Omental fat pad (tissue), 4 donors: ENCODE data around the gene MAP2K7. TPM values are rescaled to one million over a fixed set of nuclear protein-coding genes. Genes with fewer than 3 reads are reported as not detected.
A peak's percentile ranks its signal among the peaks of the same experiment; 100 is the strongest.
"Not testable (repeated sequence)": the region's sequence is repeated elsewhere in the genome, so short reads cannot be mapped to it uniquely, and the experiment has no call there.

Source experiments
- ATAC-seq: fragments of 150-250 bp; one replicate; pipeline ENCODE4 v1.9.1; 2016; ENCODE audit warnings: mild to moderate bottlenecking, moderate library complexity; ENCODE audit not compliant: low FRiP score
- DNase-seq: peaks from one replicate; pipeline ENCODE4 v3.0.0-alpha.2; 2019; ENCODE audit warnings: low spot score
- CTCF ChIP-seq, 3 donors: fragments of 450-650 bp; IDR thresholded peaks; one replicate each; pipeline ENCODE4 v1.5.1; 2016 to 2017; ENCODE audit warnings: antibody characterized with exemption in 3 of 3, mild to moderate bottlenecking in 3 of 3, moderate library complexity in 2 of 3
- total RNA-seq, 4 donors: library from RNA; depleted of rRNA; stranded (reverse); fragments of >200 nt; gene quantifications; one replicate each; pipeline ENCODE4 v1.1.0, GENCODE V29; 2016

Gene MAP2K7
- total RNA-seq, 4 donors from 2014 or later, result 12.9 to 13.7 (median 13.6) TPM

GRCh38 chr19:7887408-7888144 is 16.1 kb upstream of the MAP2K7 start:
- TF ChIP-seq CTCF (IDR thresholded peaks at IDR 0.05), result no peak
- ATAC-seq, result no peak
- no peak for DNase-seq

- no peak for DNase-seq
- ATAC-seq, result peak; percentile 95
- TF ChIP-seq CTCF (IDR thresholded peaks at IDR 0.05), result no peak
Measured at GRCh38 chr19:7888145-7888825, 15.4 kb upstream of the MAP2K7 start, which contains the start of gene LRRC8E. LRRC8E (plus strand) TSS chr19:7888510; CDS start chr19:7895604, 7,094 bp downstream.

GRCh38 chr19:7888826-7889217 is 14.9 kb upstream of the MAP2K7 start:
- DNase-seq (no peak), ATAC-seq (no peak)
- TF ChIP-seq CTCF (IDR thresholded peaks at IDR 0.05), result no peak

GRCh38 chr19:7893362-7894101 is 10.1 kb upstream of the MAP2K7 start:
- not testable (repeated sequence) for ATAC-seq, DNase-seq

GRCh38 chr19:7894612-7895309 is 8.9 kb upstream of the MAP2K7 start:
- no peak for TF ChIP-seq CTCF (IDR thresholded peaks at IDR 0.05)
- DNase-seq (no peak), ATAC-seq (no peak)

GRCh38 chr19:7895565-7895964 is 8.1 kb upstream of the MAP2K7 start:
- DNase-seq (no peak), ATAC-seq (no peak)
- TF ChIP-seq CTCF (IDR thresholded peaks at IDR 0.05), result no peak

- no peak for TF ChIP-seq CTCF (IDR thresholded peaks at IDR 0.05)
- ATAC-seq (no peak), DNase-seq (no peak)
Measured at GRCh38 chr19:7897292-7897691, 6.4 kb upstream of the MAP2K7 start.
